ENCODE results near the gene SLC2A6.
A peak's percentile ranks its signal among the peaks of the same experiment; 100 is the strongest.
"Not testable (repeated sequence)": the region's sequence is repeated elsewhere in the genome, so short reads cannot be mapped to it uniquely, and the experiment has no call there.

The SLC2A6 gene

DNA sequence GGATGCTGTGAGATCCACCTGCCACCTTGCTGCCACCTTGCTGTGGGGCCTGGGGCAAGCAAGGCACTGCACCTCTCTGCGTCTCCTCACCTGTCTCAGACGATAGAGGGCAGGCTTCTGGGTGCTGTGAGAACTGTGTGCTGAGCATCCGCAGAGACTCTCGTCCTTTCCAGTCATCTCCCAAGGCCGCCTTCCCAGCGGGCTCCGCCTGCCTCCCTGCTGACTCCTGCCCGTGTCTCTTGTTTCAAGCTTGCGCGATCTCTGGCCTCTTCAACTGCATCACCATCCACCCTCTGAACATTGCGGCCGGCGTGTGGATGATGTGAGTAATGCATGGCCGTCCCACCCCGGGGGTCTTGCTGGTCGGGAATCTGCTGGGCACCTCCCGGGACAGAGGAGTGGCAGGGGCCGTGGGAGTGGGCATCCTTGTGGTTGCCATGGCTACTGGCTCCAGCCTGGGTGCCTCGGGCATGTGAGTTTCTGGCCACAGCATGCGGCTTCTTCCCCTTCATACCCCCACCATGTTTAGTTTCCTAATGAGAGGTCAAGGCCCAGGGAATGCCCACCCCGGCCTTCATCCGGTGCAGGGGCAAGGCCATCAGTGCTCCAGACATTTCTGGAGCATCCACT, 15.6 kb downstream of the SLC2A6 start:
- no peak for DNase-seq (ENCODE audit: low spot score)

DNA sequence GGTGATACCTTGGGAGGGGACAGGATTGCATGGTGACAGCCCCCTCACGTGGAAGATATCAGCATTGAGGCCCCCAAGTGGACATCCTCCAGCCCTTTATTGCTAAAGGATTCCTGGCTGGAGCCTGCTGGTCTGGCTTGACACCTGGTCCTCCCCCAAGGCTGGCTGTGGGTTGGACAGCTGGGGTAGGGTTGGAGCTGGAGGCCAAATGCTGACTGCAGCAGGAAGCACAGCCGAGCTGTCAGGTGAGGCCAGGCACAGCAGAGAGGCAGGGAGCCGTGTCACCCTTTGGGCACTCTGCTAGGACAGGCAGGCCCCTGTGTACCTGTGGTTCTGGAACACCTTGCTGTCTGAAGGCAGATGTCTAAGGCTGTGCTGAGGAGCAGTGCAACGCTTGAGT, 16.9 kb downstream of the SLC2A6 start:
- no peak for DNase-seq (ENCODE audit: low spot score)

DNA sequence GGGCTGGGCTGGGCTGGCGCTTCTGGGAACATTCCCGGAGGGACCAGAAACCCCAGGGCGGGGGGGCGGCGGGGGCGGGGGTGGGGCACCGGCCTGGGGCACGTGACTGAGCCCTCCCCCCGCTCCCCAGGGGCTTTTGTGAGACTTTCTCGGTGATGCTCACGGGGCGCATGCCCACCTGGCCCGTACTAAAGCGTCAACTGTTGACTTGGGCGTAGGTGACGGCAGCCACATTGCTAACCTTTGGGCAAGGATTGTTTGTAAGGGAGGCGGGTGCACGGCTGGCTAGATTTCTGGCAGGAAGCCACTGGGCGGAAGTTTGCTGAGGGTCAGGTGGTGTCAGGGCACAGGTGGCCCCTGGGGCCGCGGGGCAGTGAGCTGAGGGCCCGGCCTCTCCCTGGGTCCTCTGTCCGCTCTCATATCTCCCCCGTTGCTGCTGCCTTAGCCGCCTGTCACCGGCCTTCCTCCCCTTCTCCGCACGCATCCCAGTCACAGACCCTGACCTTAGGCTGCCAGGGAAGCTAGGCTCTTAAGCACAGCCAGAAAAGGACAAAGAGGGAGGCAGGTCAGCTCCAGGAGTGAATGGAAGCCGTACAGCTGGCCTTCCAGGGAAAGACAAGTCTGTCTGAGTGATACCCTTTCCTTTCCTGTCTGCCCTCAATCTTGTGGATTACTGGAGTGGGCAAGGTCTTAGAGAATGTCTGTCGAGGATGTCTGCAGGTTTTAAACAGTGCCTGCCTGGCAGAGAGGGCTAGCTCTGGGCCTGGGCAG, 18.3 kb downstream of the SLC2A6 start:
- peak; percentile 62 for DNase-seq (ENCODE audit: low spot score)

DNA sequence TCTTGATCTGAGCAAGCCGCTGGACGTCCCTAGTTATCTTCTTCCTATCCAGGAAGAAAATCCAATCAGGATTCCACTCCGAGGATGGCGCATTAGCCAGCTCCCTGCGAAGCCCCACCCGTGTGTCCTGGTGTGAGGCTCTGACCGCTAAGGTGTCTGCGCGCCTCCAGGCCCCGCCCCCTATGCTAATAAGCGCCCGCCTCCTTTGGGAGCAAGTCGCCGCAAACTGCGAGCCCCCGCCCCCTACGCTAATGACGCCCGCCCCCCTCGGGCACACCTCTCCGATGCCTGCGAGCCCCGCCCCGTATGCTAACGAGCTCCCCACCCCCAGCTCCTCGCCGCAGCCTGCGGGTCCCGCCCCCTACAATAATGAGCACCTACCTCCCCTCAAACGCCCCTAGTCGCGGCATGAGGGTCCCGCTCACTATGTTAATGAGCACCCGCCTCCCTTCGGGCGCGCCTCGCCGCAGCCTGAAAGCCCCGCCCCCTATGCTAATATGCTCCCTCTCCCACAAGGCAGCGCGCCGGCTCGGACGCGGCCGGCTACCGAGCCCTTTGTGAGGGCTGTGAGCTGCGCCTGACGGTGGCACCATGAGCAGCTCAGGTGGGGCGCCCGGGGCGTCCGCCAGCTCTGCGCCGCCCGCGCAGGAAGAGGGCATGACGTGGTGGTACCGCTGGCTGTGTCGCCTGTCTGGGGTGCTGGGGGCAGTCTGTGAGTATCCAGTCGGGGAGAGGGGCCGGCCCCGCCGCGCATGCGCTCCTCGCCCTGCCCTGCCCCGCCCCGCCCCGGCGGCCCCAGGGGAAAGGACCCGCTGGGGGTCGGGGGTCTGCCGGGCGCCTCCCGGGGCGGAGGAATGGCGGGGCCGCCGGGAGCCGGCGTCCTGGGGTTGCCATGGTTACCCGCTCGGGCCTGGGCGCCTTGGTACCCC, 19.2 kb downstream of the SLC2A6 start, which contains the start of gene CACFD1:
Gene CACFD1, plus strand, starts transcription at position 503 of the 929 bp plus-strand sequence. Its CDS starts 89 bp downstream, at position 592.
- peak; percentile 98 for DNase-seq (ENCODE audit: low spot score)

DNA sequence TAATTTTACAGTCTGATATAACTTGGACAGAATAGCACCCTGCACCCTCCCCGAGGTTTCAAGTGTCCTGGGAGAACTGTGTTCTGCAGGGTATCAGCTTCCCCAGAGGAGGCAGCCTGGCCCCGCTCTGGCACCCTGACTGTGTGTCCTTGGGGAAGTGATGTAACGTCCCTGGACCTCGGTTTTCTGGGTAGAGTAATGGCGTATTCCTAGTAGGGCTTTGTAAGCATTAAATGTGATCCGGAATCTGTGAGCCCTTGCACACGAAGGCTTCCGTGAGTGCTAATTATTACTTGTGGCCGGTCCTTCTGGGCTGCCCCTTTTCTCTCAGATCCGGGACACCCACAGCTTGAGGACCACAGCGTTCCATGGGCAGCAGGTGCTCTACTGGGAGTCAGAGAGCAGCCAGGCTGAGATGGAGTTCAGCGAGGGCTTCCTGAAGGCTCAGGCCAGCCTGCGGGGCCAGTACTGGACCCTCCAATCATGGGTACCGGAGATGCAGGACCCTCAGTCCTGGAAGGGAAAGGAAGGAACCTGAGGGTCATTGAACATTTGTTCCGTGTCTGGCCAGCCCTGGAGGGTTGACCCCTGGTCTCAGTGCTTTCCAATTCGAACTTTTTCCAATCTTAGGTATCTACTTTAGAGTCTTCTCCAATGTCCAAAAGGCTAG, 20.1 kb downstream of the SLC2A6 start:
- DNase-seq (ENCODE audit: low spot score), result peak; percentile 34

DNA sequence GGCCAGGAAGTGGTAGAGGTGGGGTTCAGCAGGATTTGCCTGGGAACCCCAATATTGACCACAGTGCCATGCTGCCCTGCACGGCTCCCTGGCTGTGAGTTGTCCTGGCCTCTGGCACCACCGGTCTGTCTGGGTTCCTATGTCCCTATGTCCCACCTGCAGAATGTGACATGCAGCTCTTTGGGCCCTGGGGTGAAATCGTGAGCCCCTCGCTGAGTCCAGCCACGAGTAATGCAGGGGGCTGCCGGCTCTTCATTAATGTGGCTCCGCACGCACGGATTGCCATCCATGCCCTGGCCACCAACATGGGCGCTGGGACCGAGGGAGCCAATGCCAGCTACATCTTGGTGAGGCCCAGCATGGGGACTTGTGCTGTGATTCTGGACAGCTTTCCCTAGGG, 21.2 kb downstream of the SLC2A6 start:
- DNase-seq (ENCODE audit: low spot score), result no peak

DNA sequence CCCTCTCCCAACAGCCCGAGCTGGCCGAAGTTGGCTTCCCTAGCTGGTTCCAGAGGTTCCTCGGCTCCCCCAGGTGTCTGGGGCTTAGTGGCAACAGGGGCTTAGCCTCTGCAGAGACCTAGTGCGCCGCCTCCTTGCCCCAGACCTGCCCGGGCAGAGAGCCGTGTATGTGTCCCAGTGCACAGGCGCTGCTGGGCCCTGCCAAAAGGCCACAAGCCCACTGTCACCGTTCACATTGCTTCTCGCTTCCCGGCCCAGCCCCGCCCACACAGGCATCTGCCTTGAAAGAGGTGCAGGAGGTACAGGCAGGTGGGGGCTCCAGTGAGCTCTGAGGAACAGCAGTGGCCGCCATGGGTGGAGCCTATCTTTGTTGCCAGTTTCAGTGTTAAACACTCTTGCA, 21.7 kb downstream of the SLC2A6 start:
- no peak for DNase-seq (ENCODE audit: low spot score)

DNA sequence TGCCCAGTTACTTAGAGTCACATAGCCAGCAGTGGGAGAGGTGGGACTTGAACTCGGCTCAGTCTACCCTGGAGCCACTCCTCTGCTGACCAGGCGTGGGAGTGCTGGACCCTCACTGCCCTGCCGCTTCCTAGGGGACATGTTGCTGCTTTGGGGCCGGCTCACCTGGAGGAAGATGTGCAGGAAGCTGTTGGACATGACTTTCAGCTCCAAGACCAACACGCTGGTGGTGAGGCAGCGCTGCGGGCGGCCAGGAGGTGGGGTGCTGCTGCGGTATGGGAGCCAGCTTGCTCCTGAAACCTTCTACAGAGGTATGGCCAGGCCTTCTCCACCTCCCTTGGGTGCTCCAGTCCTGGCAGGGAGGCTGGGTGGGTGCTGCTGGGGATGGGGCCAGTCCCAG, 22.5 kb downstream of the SLC2A6 start:
- DNase-seq (ENCODE audit: low spot score), result no peak

DNA sequence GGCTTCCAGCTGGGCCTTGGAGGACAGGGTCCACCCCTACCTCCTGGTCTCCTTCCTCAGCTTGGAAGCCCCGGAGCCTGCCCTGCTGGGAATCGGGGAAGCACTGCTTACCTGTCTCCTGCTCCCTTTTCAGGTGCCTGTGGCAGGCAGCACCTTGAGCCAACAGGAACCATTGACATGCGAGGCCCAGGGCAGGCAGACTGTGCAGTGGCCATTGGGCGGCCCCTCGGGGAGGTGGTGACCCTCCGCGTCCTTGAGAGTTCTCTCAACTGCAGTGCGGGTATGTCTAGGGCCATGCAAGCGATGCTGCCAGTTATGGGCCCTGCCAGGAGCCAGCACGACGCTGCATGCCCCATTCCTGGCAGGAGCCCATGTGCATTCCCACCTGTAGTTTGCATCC, 23.0 kb downstream of the SLC2A6 start:
- DNase-seq (ENCODE audit: low spot score), result no peak

DNA sequence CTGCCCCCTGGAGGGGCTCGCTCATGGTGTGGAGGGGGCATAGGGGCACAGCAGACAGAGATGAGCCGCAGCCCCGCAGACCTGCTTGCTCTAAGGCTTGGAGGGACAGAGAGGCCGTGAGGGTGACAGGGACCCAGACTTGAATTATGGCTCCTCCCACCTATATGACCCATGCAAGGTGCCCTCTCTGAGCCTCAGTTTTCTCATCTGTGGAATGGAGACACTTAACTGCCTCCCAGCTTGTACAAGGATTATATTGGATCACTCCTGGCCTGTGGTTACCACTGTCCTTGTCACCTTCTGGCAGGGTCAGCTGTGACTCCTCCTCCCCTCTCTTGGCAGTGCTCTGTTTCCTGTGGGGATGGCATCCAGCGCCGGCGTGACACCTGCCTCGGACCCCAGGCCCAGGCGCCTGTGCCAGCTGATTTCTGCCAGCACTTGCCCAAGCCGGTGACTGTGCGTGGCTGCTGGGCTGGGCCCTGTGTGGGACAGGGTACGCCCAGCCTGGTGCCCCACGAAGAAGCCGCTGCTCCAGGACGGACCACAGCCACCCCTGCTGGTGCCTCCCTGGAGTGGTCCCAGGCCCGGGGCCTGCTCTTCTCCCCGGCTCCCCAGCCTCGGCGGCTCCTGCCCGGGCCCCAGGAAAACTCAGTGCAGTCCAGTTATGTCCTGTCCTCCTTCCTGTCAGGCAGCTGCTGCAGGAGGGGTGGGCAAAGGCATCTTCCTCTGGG, 23.8 kb downstream of the SLC2A6 start:
- DNase-seq (ENCODE audit: low spot score), result no peak

DNA sequence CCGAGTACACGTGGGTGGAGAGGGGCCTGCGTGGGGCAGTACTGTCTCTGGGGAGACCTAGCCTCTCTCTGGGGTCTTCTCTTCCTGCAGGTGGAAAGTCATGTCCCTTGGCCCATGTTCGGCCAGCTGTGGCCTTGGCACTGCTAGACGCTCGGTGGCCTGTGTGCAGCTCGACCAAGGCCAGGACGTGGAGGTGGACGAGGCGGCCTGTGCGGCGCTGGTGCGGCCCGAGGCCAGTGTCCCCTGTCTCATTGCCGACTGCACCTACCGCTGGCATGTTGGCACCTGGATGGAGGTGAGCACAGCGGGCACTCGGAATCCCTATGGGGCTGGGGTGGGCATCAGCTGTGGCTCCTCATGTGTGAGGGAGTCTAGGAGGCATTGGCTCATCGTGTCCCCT, 24.6 kb downstream of the SLC2A6 start:
- DNase-seq (ENCODE audit: low spot score), result no peak

DNA sequence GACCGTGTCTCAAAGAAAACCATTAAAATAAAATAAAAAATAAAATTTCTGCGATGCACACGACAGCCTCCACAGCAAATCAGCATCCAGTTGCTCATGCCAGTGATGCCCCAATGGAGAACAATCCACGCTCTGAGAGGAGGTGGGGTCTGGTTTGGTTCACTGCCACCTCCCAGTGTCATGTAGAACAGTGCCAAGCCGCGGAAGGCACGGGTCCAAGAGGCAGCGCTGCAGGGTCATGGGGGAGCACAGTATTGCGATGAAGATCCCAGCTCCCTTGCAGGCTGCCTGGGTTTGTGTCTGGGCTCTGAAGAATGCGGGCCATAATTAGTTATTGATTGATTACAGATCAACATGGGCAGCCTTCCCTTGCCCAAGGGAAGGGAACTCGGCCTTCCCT, 25.2 kb downstream of the SLC2A6 start:
- no peak for DNase-seq (ENCODE audit: low spot score)

DNA sequence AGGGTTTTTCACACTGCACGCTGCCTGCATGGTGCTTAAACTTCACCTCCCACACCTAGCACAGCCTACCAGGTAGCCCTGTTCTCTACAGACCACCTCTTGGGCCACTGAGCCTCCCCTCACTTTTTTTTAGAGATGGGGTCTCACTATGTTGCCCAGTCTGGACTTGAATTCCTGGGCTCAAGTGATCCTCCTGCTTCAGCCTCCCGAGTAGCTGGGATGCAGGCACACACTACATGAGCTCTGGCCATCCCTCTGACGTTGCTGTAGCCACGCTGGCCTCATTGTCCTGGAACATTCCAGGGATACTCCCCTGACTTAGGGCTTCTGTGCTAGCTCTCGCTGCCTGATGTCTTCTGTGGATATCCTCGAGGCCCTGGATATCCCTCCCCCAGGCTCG, 26.3 kb downstream of the SLC2A6 start:
- DNase-seq (ENCODE audit: low spot score), result no peak

DNA sequence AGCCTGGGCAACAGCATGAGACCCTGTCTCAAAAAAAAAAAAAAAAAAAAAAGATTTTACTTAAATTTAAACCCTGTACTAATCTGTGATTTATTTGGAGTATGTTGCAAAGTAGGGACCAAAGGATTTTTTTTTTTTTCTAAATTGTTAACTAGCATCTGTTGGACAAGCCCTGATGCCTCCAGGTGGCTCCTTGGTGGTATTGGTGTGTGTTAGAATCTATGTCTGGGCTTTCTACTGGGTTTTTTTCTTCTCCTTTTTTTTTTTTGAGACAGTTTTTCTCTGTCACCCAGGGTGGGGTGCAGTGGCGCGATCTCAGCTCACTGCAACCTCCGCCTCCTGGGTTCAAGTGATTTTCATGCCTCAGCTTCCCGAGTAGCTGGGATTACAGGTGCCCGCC, 27.0 kb downstream of the SLC2A6 start:
- not testable (repeated sequence) for DNase-seq (ENCODE audit: low spot score)

DNA sequence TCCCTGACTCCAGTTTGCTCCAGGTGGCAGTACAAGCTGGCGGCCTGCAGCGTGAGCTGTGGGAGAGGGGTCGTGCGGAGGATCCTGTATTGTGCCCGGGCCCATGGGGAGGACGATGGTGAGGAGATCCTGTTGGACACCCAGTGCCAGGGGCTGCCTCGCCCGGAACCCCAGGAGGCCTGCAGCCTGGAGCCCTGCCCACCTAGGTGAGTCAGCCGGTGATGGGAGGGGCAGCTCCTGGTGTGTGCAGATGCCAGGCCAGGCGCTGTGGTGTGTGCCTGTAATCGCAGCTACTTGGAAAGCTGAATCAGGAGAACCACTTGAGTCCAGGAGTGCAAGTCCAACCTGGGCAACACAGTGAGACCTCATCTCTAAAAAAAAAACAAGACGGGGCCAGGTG, 29.1 kb downstream of the SLC2A6 start:
- no peak for DNase-seq (ENCODE audit: low spot score)

DNA sequence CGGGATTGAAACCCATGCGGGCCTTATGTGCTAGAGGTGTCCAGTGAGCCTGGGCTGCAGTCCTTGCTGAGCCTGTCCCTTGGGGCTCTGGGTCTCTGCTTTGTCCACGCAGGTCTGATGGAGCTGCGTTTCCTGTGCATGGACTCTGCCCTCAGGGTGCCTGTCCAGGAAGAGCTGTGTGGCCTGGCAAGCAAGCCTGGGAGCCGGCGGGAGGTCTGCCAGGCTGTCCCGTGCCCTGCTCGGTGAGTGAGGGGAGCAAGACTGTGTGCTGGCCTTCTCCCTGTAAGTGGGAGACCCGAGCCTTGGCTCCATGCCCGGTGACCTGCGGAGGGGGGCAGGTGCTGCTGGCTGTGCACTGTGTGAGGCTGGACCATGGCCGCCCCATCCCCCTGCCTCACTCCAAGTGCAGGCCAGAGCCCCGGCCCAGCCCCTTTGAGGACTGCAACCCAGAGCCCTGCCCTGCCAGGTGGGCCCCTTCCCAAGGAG, 30.4 kb downstream of the SLC2A6 start:
- no peak for DNase-seq (ENCODE audit: low spot score)

DNA sequence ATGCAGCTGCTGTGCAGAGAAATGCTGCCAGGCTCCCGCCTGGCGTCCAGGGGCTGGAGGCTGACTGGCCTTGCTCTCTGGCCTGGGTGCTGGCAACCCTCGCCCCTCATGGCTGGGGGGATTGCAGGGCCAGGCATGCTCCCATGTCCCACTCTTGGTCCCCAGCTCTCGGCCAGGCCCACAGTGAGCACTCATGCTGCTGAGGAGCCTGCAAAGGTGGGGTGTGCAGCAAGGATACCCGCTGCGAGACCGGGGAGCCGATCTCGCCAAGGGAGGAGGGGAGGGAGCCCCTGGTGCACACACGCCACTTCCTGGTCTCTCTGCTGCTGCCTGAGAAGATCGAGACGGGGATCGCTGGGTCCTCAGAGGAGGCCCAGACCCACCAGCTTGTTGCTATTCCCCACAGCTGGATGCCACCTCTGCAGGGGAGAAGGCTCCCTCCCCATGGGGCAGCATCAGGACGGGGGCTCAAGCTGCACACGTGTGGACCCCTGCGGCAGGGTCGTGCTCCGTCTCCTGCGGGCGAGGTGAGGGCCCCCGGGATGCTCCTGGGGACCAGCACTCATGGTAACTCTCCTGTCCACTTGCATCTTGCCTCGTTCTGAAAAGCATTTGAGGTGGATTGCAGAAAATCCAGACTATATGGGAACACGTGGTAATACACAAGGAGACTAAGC, 33.5 kb downstream of the SLC2A6 start:
- DNase-seq (ENCODE audit: low spot score), result no peak

DNA sequence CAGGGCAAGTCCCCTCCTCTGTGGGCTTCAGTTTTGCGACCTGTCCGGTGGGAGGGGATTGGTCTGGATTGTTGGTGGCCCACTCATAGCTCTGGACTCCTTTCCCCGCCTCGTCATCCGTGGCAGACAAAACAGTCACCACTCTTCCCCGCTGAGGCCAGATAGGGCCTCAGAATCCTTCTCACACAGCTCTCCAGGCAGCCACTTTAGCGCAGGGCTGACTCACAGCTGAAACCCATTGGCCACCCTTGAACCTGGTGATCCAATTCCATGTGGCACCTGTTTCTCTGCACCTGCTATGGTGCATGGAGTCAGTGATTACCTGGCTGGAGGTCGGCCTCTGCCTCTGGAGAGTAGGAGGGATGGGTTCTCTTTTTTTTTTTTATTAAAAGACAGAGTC, 34.9 kb downstream of the SLC2A6 start:
- no peak for DNase-seq (ENCODE audit: low spot score)

DNA sequence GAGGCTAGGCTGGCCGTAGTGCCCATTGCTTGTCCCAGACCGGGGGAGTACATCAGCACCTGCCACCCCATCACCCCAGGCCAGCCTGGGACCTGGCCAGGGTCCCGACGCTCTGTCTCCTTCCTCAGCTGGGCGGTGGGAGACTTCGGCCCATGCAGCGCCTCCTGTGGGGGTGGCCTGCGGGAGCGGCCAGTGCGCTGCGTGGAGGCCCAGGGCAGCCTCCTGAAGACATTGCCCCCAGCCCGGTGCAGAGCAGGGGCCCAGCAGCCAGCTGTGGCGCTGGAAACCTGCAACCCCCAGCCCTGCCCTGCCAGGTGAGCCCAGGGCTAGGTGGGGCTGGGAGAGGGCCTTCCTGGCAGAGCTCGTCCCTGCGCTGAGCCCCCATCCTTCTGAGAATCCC, 35.7 kb downstream of the SLC2A6 start:
- DNase-seq (ENCODE audit: low spot score), result no peak

DNA sequence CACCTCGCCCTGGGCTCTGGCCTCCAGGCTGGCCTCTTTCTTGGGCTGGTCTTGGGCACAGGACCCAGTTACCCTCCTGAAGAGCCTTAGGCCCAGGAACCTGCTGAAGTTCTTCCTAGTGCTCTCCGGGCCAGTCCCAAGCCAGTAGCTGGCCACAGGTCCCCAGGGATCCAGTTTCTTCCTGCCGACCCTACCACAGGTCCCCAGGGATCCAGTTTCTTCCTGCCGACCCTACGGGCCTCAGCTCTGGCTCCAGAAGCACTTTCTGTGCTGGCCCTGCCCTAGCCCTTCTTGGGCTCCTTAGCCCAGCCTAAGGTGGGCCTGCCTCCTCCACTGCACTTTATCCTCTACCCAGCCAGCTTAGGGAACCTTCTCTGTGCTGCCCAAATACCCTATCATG, 37.3 kb downstream of the SLC2A6 start:
- DNase-seq (ENCODE audit: low spot score), result no peak
